ENCODE measurements around the gene RFX4.
A peak's percentile ranks its signal among the peaks of the same experiment; 100 is the strongest.
"Not testable (repeated sequence)": the region's sequence is repeated elsewhere in the genome, so short reads cannot be mapped to it uniquely, and the experiment has no call there.

Gene RFX4

GRCh38 chr12:106721915-106722314 lies 139.1 kb downstream of the RFX4 start:
- no peak for TF ChIP-seq CTCF (IDR thresholded peaks at IDR 0.05; ENCODE audit: low read length, missing control alignments)
- no peak for DNase-seq (ENCODE audit: low read depth)
- H3K4me3 ChIP-seq (replicated peaks; ENCODE audit: low read depth, low read length): no peak overlapping the region

GRCh38 chr12:106722837-106723236 lies 140.0 kb downstream of the RFX4 start:
- no peak overlapping the region for H3K4me3 ChIP-seq (replicated peaks; ENCODE audit: low read depth, low read length)
- TF ChIP-seq CTCF (IDR thresholded peaks at IDR 0.05; ENCODE audit: low read length, missing control alignments): peak; percentile 9
- no peak for DNase-seq (ENCODE audit: low read depth)

GRCh38 chr12:106723416-106723815 lies 140.6 kb downstream of the RFX4 start:
- DNase-seq (ENCODE audit: low read depth): no peak
- H3K4me3 ChIP-seq (replicated peaks; ENCODE audit: low read depth, low read length): no peak overlapping the region
- TF ChIP-seq CTCF (IDR thresholded peaks at IDR 0.05; ENCODE audit: low read length, missing control alignments): no peak

GRCh38 chr12:106724116-106724515 lies 141.3 kb downstream of the RFX4 start:
- DNase-seq (ENCODE audit: low read depth): no peak
- TF ChIP-seq CTCF (IDR thresholded peaks at IDR 0.05; ENCODE audit: low read length, missing control alignments): no peak
- H3K4me3 ChIP-seq (replicated peaks; ENCODE audit: low read depth, low read length): no peak overlapping the region

GRCh38 chr12:106724934-106725333 lies 142.1 kb downstream of the RFX4 start:
- DNase-seq (ENCODE audit: low read depth): no peak
- no peak for TF ChIP-seq CTCF (IDR thresholded peaks at IDR 0.05; ENCODE audit: low read length, missing control alignments)
- no peak overlapping the region for H3K4me3 ChIP-seq (replicated peaks; ENCODE audit: low read depth, low read length)

- not testable (repeated sequence) for H3K4me3 ChIP-seq (replicated peaks; ENCODE audit: low read depth, low read length)
- DNase-seq (ENCODE audit: low read depth): peak; percentile 39
Measured at GRCh38 chr12:106726603-106727202, 143.9 kb downstream of the RFX4 start.

- no peak for TF ChIP-seq CTCF (IDR thresholded peaks at IDR 0.05; ENCODE audit: low read length, missing control alignments)
- no peak for DNase-seq (ENCODE audit: low read depth)
- no peak overlapping the region for H3K4me3 ChIP-seq (replicated peaks; ENCODE audit: low read depth, low read length)
Measured at GRCh38 chr12:106729611-106730010, 146.8 kb downstream of the RFX4 start.
